Liver (tissue), 3 donors: Measurements from ENCODE around the gene TDRD9.

Experiments
- FOXA2 ChIP-seq: IDR thresholded peaks from 2 replicates; pipeline ENCODE4 v1.6.1; 2016; ENCODE audit warnings: antibody characterized with exemption
- TAF1 ChIP-seq: conservative IDR thresholded peaks from 2 replicates; pipeline ENCODE4 v1.6.1; 2016; ENCODE audit warnings: antibody characterized with exemption, mild to moderate bottlenecking
- YY1 ChIP-seq: IDR thresholded peaks from 2 replicates; pipeline ENCODE4 v1.6.1; 2016; ENCODE audit warnings: antibody characterized with exemption, mild to moderate bottlenecking
- ZBTB33 ChIP-seq: IDR thresholded peaks from 2 replicates; pipeline ENCODE4 v1.6.1; 2016; ENCODE audit warnings: antibody characterized with exemption
- TF ChIP-seq, protein P1 (sequence below): fragments of 150-350 bp; IDR thresholded peaks from 2 replicates; pipeline ENCODE4 v1.5.1; 2017; ENCODE audit warnings: improper control_type of control experiment, low read depth, low read length; ENCODE audit not compliant: missing input control
- donor health status: healthy.
- donor health status: healthy.

- TF ChIP-seq, protein P1, sequence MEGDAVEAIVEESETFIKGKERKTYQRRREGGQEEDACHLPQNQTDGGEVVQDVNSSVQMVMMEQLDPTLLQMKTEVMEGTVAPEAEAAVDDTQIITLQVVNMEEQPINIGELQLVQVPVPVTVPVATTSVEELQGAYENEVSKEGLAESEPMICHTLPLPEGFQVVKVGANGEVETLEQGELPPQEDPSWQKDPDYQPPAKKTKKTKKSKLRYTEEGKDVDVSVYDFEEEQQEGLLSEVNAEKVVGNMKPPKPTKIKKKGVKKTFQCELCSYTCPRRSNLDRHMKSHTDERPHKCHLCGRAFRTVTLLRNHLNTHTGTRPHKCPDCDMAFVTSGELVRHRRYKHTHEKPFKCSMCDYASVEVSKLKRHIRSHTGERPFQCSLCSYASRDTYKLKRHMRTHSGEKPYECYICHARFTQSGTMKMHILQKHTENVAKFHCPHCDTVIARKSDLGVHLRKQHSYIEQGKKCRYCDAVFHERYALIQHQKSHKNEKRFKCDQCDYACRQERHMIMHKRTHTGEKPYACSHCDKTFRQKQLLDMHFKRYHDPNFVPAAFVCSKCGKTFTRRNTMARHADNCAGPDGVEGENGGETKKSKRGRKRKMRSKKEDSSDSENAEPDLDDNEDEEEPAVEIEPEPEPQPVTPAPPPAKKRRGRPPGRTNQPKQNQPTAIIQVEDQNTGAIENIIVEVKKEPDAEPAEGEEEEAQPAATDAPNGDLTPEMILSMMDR = no peak
- TF ChIP-seq YY1 = no peak
- no peak for TF ChIP-seq FOXA2
- TF ChIP-seq TAF1 = no peak
- no peak for TF ChIP-seq ZBTB33
These were observed 34.1 kb upstream of the TDRD9 start for GRCh38 chr14:103894034-103894722.
